Epithelial cell of proximal tubule (primary cell): ENCODE data around the gene BCKDHA. TPM values are rescaled to one million over a fixed set of nuclear protein-coding genes. Genes with fewer than 3 reads are reported as not detected.
"Not testable (repeated sequence)": the region's sequence is repeated elsewhere in the genome, so short reads cannot be mapped to it uniquely, and the experiment has no call there.

Experiments
- DNase-seq: peaks from one replicate; pipeline ENCODE4 v3.0.0-alpha.2; 2011; ENCODE audit warnings: low read depth
- H3K4me3 ChIP-seq: 2 replicates; pipeline ENCODE4 v1.5.1; 2011; ENCODE audit warnings: low read depth, mild to moderate bottlenecking, low read length
- CTCF ChIP-seq: conservative IDR thresholded peaks from 2 replicates; pipeline ENCODE4 v1.5.1; 2012; ENCODE audit warnings: low read depth, mild to moderate bottlenecking, low read length
- total RNA-seq: library from RNA; depleted of rRNA; stranded (reverse); fragments of >200 nt; gene quantifications from 2 replicates; pipeline ENCODE4 v1.2.3, GENCODE V29; 2015

BCKDHA gene
- total RNA-seq, 1 donor from 2014 or later = 35.7 TPM

- TF ChIP-seq CTCF = peak; percentile 8
- not testable (repeated sequence) for H3K4me3 ChIP-seq, DNase-seq
Measured at GRCh38 chr19:41463257-41464256, 65.9 kb downstream of the BCKDHA start.

Other genes starting within 250 kb of the BCKDHA start
- gene CYP2S1, start 204.6 kb upstream of the BCKDHA start, total RNA-seq = 4.9 and 24.7 TPM in 2 replicates
- 206 and 343 TPM in 2 replicates for gene AXL, start 178.6 kb upstream of the BCKDHA start, total RNA-seq
- gene HNRNPUL1, start 133.4 kb upstream of the BCKDHA start, total RNA-seq = 154 and 177 TPM in 2 replicates
- gene CCDC97, start 87.6 kb upstream of the BCKDHA start, total RNA-seq = 11.4 and 11.6 TPM in 2 replicates
- 8.5 and 24.3 TPM in 2 replicates for gene TGFB1, start 43.9 kb upstream of the BCKDHA start, total RNA-seq
- 5.3 and 22.9 TPM in 2 replicates for gene B9D2, start 33.7 kb upstream of the BCKDHA start, total RNA-seq
- 2.7 and 3.5 TPM in 2 replicates for gene TMEM91, start 21.3 kb upstream of the BCKDHA start, total RNA-seq
- 23.7 and 43.8 TPM in 2 replicates for gene EXOSC5, start 459 bp upstream of the BCKDHA start, total RNA-seq
- 1.6 and 2.4 TPM in 2 replicates for gene B3GNT8, start 29.6 kb downstream of the BCKDHA start, total RNA-seq
- gene DMAC2, start 42.1 kb downstream of the BCKDHA start, total RNA-seq = 54.9 and 74.8 TPM in 2 replicates
- not detected in 2 replicates for gene ERICH4, start 45.3 kb downstream of the BCKDHA start, total RNA-seq
- gene CEACAM21, start 178.3 kb downstream of the BCKDHA start, total RNA-seq = not detected in 2 replicates
- gene CEACAM4, start 229.3 kb downstream of the BCKDHA start, total RNA-seq = not detected in 2 replicates